COLO668 (cell line): ENCODE results near the gene PRPF38A.

Source experiments
- DNase-seq: peaks from one replicate; lab custom pipeline; 2025; ENCODE audit not compliant: unreplicated experiment; lab: John Stamatoyannopoulos, UW

The PRPF38A gene

DNA sequence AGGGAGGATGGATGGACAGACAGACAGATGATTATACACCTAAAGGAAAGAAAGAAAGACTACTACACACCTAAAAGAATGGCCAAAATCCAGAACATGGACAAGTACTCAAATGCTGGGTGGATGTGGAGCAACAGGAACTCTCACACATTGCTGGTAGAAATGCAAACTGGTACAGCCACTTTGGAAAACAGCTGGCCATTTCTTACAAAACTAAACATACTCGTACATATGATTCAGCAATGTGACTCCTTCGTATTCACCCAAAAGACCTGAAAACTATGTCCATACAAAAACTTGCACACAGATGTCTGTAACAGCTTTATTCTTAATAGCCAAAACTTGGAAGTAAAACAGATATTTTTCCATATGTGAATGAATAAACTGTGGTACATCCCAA is 51.3 kb downstream of the PRPF38A start:
- no peak for DNase-seq

DNA sequence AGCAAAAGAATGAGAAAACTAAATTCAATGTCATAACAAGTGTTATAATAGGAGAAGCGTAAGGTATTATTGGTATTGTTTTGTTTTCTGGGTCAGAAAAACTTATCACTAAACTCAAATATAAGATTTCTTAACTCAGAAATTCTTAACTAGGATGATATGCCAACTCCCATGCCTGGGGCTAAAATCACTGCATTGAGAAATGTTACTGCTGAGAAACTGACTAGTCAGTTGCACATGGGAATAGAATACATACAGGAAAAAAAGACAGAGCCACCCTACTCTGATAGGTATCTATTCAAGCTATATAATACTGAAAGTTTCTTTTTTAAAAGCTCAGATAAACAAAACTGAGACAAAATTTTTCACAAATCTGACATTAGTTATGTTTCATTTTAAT is 56.3 kb downstream of the PRPF38A start:
- DNase-seq, result no peak

- DNase-seq, result no peak
These were observed 57.4 kb downstream of the PRPF38A start for GRCh38 chr1:52461821-52462220.

GRCh38 chr1:52463891-52464290 is 59.5 kb downstream of the PRPF38A start:
- no peak for DNase-seq

DNA sequence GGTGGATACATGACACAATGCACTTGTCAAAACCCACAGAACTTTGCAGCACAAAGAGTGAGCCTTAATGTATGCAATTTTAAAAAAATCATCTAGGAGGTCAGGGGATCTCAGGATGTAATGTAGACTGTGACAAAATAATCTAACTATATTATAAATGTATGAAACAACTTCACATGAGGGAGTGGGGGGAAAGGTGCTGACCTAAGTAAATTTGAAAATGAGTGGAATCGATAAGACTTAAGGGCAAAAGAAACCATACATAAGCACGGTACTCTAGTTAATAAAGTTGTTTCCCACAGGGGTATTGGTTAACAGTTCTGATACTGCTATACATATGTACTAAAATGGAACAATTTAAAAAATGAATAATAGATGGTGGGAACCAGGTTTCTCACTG is 64.7 kb downstream of the PRPF38A start:
- DNase-seq, result no peak
